Adipocyte (in vitro differentiated cells): ENCODE results near the gene LEMD3.

ENCODE experiments used
- DNase-seq: peaks from one replicate; pipeline ENCODE4 v3.0.0-alpha.2; 2015; ENCODE audit warnings: low read depth
- H3K27me3 ChIP-seq: replicated peaks from 2 replicates; pipeline ENCODE4 v1.7.0; 2013; ENCODE audit warnings: mild to moderate bottlenecking, low read length, moderate library complexity; ENCODE audit not compliant: control insufficient read depth, insufficient read depth
- H3K36me3 ChIP-seq: 2 replicates; pipeline ENCODE4 v1.7.0; 2013; ENCODE audit warnings: low read length, mild to moderate bottlenecking, moderate library complexity; ENCODE audit not compliant: control insufficient read depth, insufficient read depth, severe bottlenecking
- H3K4me1 ChIP-seq: 2 replicates; pipeline ENCODE4 v1.7.0; 2013; ENCODE audit warnings: mild to moderate bottlenecking, low read length, moderate library complexity; ENCODE audit not compliant: control insufficient read depth, insufficient read depth
- H3K4me3 ChIP-seq: 2 replicates; pipeline ENCODE4 v1.7.0; 2013; ENCODE audit warnings: mild to moderate bottlenecking, low read length, moderate library complexity
- H3K9ac ChIP-seq: 2 replicates; pipeline ENCODE4 v1.7.0; 2013; ENCODE audit warnings: mild to moderate bottlenecking, low read length, moderate library complexity
- H3K9me3 ChIP-seq: 2 replicates; pipeline ENCODE4 v1.7.0; 2013; ENCODE audit warnings: mild to moderate bottlenecking, low read length, moderate library complexity; ENCODE audit not compliant: control insufficient read depth

Gene LEMD3

GRCh38 chr12:65169320-65170208, at the start of gene LEMD3:
TSS of gene LEMD3 (plus strand) at chr12:65169583. CDS start at chr12:65169597, 14 bp downstream.
- Histone ChIP-seq H3K9me3 (no peaks in the 10 kb centered on the region), H3K4me3 (peak within 1 kb of the TSS; percentile 100), H3K4me1 (peaks cover 38% of the 10 kb centered on the region), H3K36me3 (no peaks in the 10 kb centered on the region), H3K9ac (peak within 1 kb of the TSS; percentile 94), H3K27me3 (peaks cover 5% of the 10 kb centered on the region)
- peak; percentile 98 for DNase-seq

GRCh38 chr12:65121049-65121955, 48.1 kb upstream of the LEMD3 start, which contains the start of gene WIF1:
TSS of gene WIF1 (minus strand) at chr12:65121305. CDS start at chr12:65121191, 114 bp downstream.
- no peaks in the 10 kb centered on the region for H3K9me3 ChIP-seq
- H3K9ac ChIP-seq, result no peak within 1 kb of the TSS
- no peaks in the 10 kb centered on the region for H3K36me3 ChIP-seq
- H3K27me3 ChIP-seq, result peaks cover 47% of the 10 kb centered on the region
- DNase-seq, result peak; percentile 19
- H3K4me3 ChIP-seq, result peak within 1 kb of the TSS; percentile 50
- H3K4me1 ChIP-seq, result no peaks in the 10 kb centered on the region

GRCh38 chr12:65121956-65122469, 47.4 kb upstream of the LEMD3 start:
- DNase-seq, result no peak
- no peak overlapping the region for H3K4me3 ChIP-seq
- no peaks in the 10 kb centered on the region for H3K36me3 ChIP-seq
- peaks cover 51% of the 10 kb centered on the region for H3K27me3 ChIP-seq
- no peaks in the 10 kb centered on the region for H3K9me3 ChIP-seq
- no peak overlapping the region for H3K9ac ChIP-seq
- H3K4me1 ChIP-seq, result no peaks in the 10 kb centered on the region

- peak; percentile 3 for DNase-seq
- Histone ChIP-seq H3K9ac (no peak overlapping the region), H3K27me3 (peaks cover 48% of the 10 kb centered on the region), H3K36me3 (no peaks in the 10 kb centered on the region), H3K4me3 (no peak overlapping the region), H3K4me1 (no peaks in the 10 kb centered on the region), H3K9me3 (no peaks in the 10 kb centered on the region)
These were observed 46.7 kb upstream of the LEMD3 start for GRCh38 chr12:65122703-65123102.

GRCh38 chr12:65123435-65124063, 45.8 kb upstream of the LEMD3 start:
- Histone ChIP-seq H3K4me3 (no peak overlapping the region), H3K27me3 (peaks cover 48% of the 10 kb centered on the region), H3K9ac (no peak overlapping the region), H3K36me3 (no peaks in the 10 kb centered on the region), H3K9me3 (no peaks in the 10 kb centered on the region), H3K4me1 (no peaks in the 10 kb centered on the region)
- peak; percentile 72 for DNase-seq

GRCh38 chr12:65125247-65125646, 44.1 kb upstream of the LEMD3 start:
- Histone ChIP-seq H3K4me3 (no peak overlapping the region), H3K27me3 (peaks cover 36% of the 10 kb centered on the region)

GRCh38 chr12:65125975-65126374, 43.4 kb upstream of the LEMD3 start:
- no peaks in the 10 kb centered on the region for H3K4me1 ChIP-seq
- no peaks in the 10 kb centered on the region for H3K9me3 ChIP-seq
- H3K27me3 ChIP-seq, result peaks cover 32% of the 10 kb centered on the region
- no peak for DNase-seq
- H3K9ac ChIP-seq, result no peak overlapping the region
- H3K36me3 ChIP-seq, result no peaks in the 10 kb centered on the region
- H3K4me3 ChIP-seq, result no peak overlapping the region

More at GRCh38 chr12:65125247-65125646, 44.1 kb upstream of the LEMD3 start:
- H3K4me1 ChIP-seq, result no peaks in the 10 kb centered on the region
- no peaks in the 10 kb centered on the region for H3K36me3 ChIP-seq
- H3K9me3 ChIP-seq, result no peaks in the 10 kb centered on the region
- H3K9ac ChIP-seq, result no peak overlapping the region
- no peak for DNase-seq

- H3K9me3 ChIP-seq, result no peaks in the 10 kb centered on the region
- H3K36me3 ChIP-seq, result no peaks in the 10 kb centered on the region
- no peak overlapping the region for H3K4me3 ChIP-seq
- H3K9ac ChIP-seq, result no peak overlapping the region
- no peaks in the 10 kb centered on the region for H3K4me1 ChIP-seq
- H3K27me3 ChIP-seq, result peaks cover 31% of the 10 kb centered on the region
- DNase-seq, result no peak
These were observed 42.9 kb upstream of the LEMD3 start for GRCh38 chr12:65126482-65126881.

GRCh38 chr12:65133879-65134278, 35.5 kb upstream of the LEMD3 start:
- Histone ChIP-seq H3K27me3 (peaks cover 10% of the 10 kb centered on the region), H3K9ac (no peak overlapping the region), H3K4me1 (no peaks in the 10 kb centered on the region), H3K4me3 (no peak overlapping the region), H3K9me3 (peaks cover 22% of the 10 kb centered on the region), H3K36me3 (no peaks in the 10 kb centered on the region)
- no peak for DNase-seq

GRCh38 chr12:65139389-65139788, 30.0 kb upstream of the LEMD3 start:
- Histone ChIP-seq H3K27me3 (peaks cover 23% of the 10 kb centered on the region), H3K9ac (no peak overlapping the region), H3K4me3 (no peak overlapping the region), H3K9me3 (peaks cover 22% of the 10 kb centered on the region), H3K4me1 (no peaks in the 10 kb centered on the region), H3K36me3 (no peaks in the 10 kb centered on the region)
- DNase-seq, result no peak
